HepG2 (cell line): ENCODE results near the gene TNP2. TPM values are rescaled to one million over a fixed set of nuclear protein-coding genes. Genes with fewer than 3 reads are reported as not detected.

ENCODE experiments used
- ATAC-seq: fragments of 200-7000 bp; cut with Tn5 transposase; 3 replicates; pipeline ENCODE4 v1.9.1; 2020; ENCODE audit warnings: mild to moderate bottlenecking, moderate library complexity
- BruUV-seq: library from RNA; stranded (reverse); fragments of 400-500 nt; replicated peaks from 2 replicates; lab custom pipeline; 2021; lab: Mats Ljungman, UMichigan
- CTCF ChIA-PET: fragments of 300-600 bp; formaldehyde crosslinking; extraction: SDS; loops from one replicate; lab custom pipeline; 2021; ENCODE audit warnings: low total read pairs, inconsistent platforms, low intra/inter-chr PET ratio; lab: Yijun Ruan, JAX
- POLR2A ChIA-PET: fragments of 350-600 bp; sonication (Branson Sonifier 250); formaldehyde crosslinking; loops from one replicate; lab custom pipeline; 2020; ENCODE audit warnings: antibody characterized with exemption, inconsistent platforms; lab: Yijun Ruan, JAX
- DNase-seq: peaks from one replicate; pipeline ENCODE4 v3.0.0-alpha.2; 2015; ENCODE audit warnings: low spot score
- FAIRE-seq: peaks from 3 replicates; lab custom pipeline; 2011; peaks lifted over from hg19 to GRCh38; lab: Jason Lieb, UNC
- H2AFZ ChIP-seq: one replicate; pipeline ENCODE4 v1.6.1; 2011; ENCODE audit warnings: low read length, inconsistent platforms
- H3K27ac ChIP-seq: fragments of 300-600 bp; 3 replicates; pipeline ENCODE4 v1.8.0; 2011; ENCODE audit warnings: mixed run types, mild to moderate bottlenecking, mixed read lengths, low read length, inconsistent platforms; ENCODE audit not compliant: insufficient read depth; ENCODE audit errors: extremely low read length
- H3K27me3 ChIP-seq, 2 experiments: fragments of 200-600 bp in 1 of 2; 2 replicates in 1 of 2; 3 replicates in 1 of 2; pipeline versions ENCODE4 v1.6.0 to v1.8.0; 2011; ENCODE audit warnings: low read length in 2 of 2, mild to moderate bottlenecking in 2 of 2, moderate library complexity in 2 of 2, inconsistent platforms in 1 of 2; ENCODE audit not compliant: insufficient read depth in 2 of 2, control insufficient read depth in 1 of 2
- H3K36me3 ChIP-seq, 2 experiments: fragments of 200-600 bp in 1 of 2; replicated peaks in 1 of 2; 2 replicates in 1 of 2; 3 replicates in 1 of 2; pipeline versions ENCODE4 v1.5.1 to v1.8.0; 2011; ENCODE audit warnings: low read length in 2 of 2, inconsistent platforms in 1 of 2; ENCODE audit not compliant: insufficient read depth in 2 of 2, control insufficient read depth in 1 of 2
- H3K4me1 ChIP-seq: 2 replicates; pipeline ENCODE4 v1.5.1; 2012; ENCODE audit warnings: low read length, inconsistent platforms; ENCODE audit not compliant: insufficient read depth
- H3K4me2 ChIP-seq: 2 replicates; pipeline ENCODE4 v1.6.0; 2011; ENCODE audit warnings: low read depth, low read length, inconsistent platforms
- H3K4me3 ChIP-seq, 3 experiments: fragments of 200-600 bp in 1 of 3; sonication (generic), shearing (Covaris generic) in 1 of 3; replicated peaks in 1 of 3; 2 replicates each; pipeline ENCODE4 v1.5.1; 2011 to 2016; ENCODE audit warnings: low read length in 3 of 3, inconsistent platforms in 2 of 3, low read depth in 2 of 3, mild to moderate bottlenecking in 2 of 3, control low read depth in 1 of 3, mixed read lengths in 1 of 3; ENCODE audit not compliant: insufficient read depth in 1 of 3
- H3K79me2 ChIP-seq: one replicate; pipeline ENCODE4 v1.6.1; 2011; ENCODE audit warnings: low read length, inconsistent platforms; ENCODE audit not compliant: insufficient read depth
- H3K9ac ChIP-seq: 2 replicates; pipeline ENCODE4 v1.6.0; 2011; ENCODE audit warnings: mild to moderate bottlenecking, low read depth, low read length, inconsistent platforms; ENCODE audit not compliant: insufficient read depth
- H3K9me3 ChIP-seq: 2 replicates; pipeline ENCODE4 v1.5.1; 2012; ENCODE audit warnings: mild to moderate bottlenecking, low read length
- H4K20me1 ChIP-seq: 2 replicates; pipeline ENCODE4 v1.6.0; 2011; ENCODE audit warnings: inconsistent platforms, mild to moderate bottlenecking, low read length, moderate library complexity; ENCODE audit not compliant: insufficient read depth
- CAMTA2 ChIP-seq: sonication (generic); formaldehyde crosslinking; IDR thresholded peaks from 2 replicates; pipeline ENCODE4 v1.4.0; 2020; ENCODE audit warnings: mild to moderate bottlenecking, missing genetic modification reagents, borderline replicate concordance
- CENPX ChIP-seq: sonication (generic); formaldehyde crosslinking; IDR thresholded peaks from 2 replicates; pipeline ENCODE4 v1.9.0; 2021; ENCODE audit warnings: mild to moderate bottlenecking, missing genetic modification reagents, moderate library complexity
- FOXA1 ChIP-seq, 2 experiments: fragments of 450-650 bp in 1 of 2; sonication (generic) in 1 of 2; formaldehyde crosslinking in 1 of 2; IDR thresholded peaks; 2 replicates each; pipeline versions ENCODE4 v1.4.0 to v1.6.1; 2016 to 2020; ENCODE audit warnings: missing genetic modification reagents in 1 of 2
- HNRNPUL1 ChIP-seq: fragments of 200-400 bp; formaldehyde crosslinking; IDR thresholded peaks from 2 replicates; pipeline ENCODE4 v1.6.1; 2017; ENCODE audit warnings: low read depth, mild to moderate bottlenecking, low read length, moderate library complexity
- MAF1 ChIP-seq: sonication (generic); formaldehyde crosslinking; IDR thresholded peaks from 2 replicates; pipeline ENCODE4 v1.5.0; 2020; ENCODE audit warnings: missing genetic modification reagents, borderline replicate concordance
- RELA ChIP-seq: sonication (generic); formaldehyde crosslinking; IDR thresholded peaks from 2 replicates; pipeline ENCODE4 v1.4.0; 2020; ENCODE audit warnings: missing genetic modification reagents
- STAG1 ChIP-seq: sonication (generic); formaldehyde crosslinking; IDR thresholded peaks from 2 replicates; pipeline ENCODE4 v1.4.0; 2020; ENCODE audit warnings: missing genetic modification reagents
- ZKSCAN1 ChIP-seq: fragments of 150-350 bp; IDR thresholded peaks from 2 replicates; pipeline ENCODE4 v1.6.1; 2014; ENCODE audit warnings: low read length
- ZNF160 ChIP-seq: sonication (generic); formaldehyde crosslinking; IDR thresholded peaks from 2 replicates; pipeline ENCODE4 v1.8.0; 2022; ENCODE audit warnings: mild to moderate bottlenecking, inconsistent platforms, missing genetic modification reagents
- ZNF225 ChIP-seq: sonication (generic); formaldehyde crosslinking; IDR thresholded peaks from 2 replicates; pipeline ENCODE4 v1.4.0; 2020; ENCODE audit warnings: mild to moderate bottlenecking, missing genetic modification reagents
- ZNF501 ChIP-seq: sonication (generic); formaldehyde crosslinking; IDR thresholded peaks from 2 replicates; pipeline ENCODE4 v1.5.1; 2020; ENCODE audit warnings: mild to moderate bottlenecking, moderate library complexity, missing genetic modification reagents
- ZNF558 ChIP-seq: sonication (generic); formaldehyde crosslinking; IDR thresholded peaks from 2 replicates; pipeline ENCODE4 v1.9.0; 2022; ENCODE audit warnings: mild to moderate bottlenecking, missing genetic modification reagents, borderline replicate concordance
- ZNF570 ChIP-seq: sonication (generic); formaldehyde crosslinking; IDR thresholded peaks from 2 replicates; pipeline ENCODE4 v1.4.0; 2020; ENCODE audit warnings: mild to moderate bottlenecking, missing genetic modification reagents, borderline replicate concordance
- WGBS: methylation state at CpG from one replicate; pipeline ENCODE4 v1.1.6; 2017; ENCODE audit warnings: low lambda C conversion rate; 5-methylcytosine and 5-hydroxymethylcytosine counted together
- in situ Hi-C: cut with HindIII; loops from 2 replicates; pipeline ENCODE4 v1.10.0; 2017; ENCODE audit warnings: low pct_unique_long_range_greater_than_20kb; ENCODE audit not compliant: extremely low pct_ligation_motif_present
- intact Hi-C: fragments of 100-400 bp; cut with micrococcal nuclease; formaldehyde crosslinking; loops from one replicate; pipeline ENCODE4 v1.10.0; 2022; ENCODE audit not compliant: unreplicated experiment
- polyA plus RNA-seq, 8 experiments: library from polyadenylated mRNA; depleted of rRNA in 3 of 8; stranded (reverse) in 7 of 8; unstranded in 1 of 8; fragments of >200 nt; fragmentation: Illumina TruSeq in 4 of 8; extraction: Trizol in 4 of 8; gene quantifications; 2 replicates each; pipeline versions ENCODE4 v1.2.1 to v1.2.3, GENCODE V29; 2011 to 2016; ENCODE audit warnings: low read depth in 4 of 8, missing spikeins in 1 of 8, mixed read lengths in 1 of 8; ENCODE audit not compliant: insufficient read depth in 1 of 8
- total RNA-seq, 5 experiments: library from RNA; depleted of rRNA; stranded (reverse); fragments of >200 nt; fragmentation: Illumina TruSeq; extraction: Trizol; gene quantifications; 2 replicates each; pipeline ENCODE4 v1.2.3, GENCODE V29; 2016; ENCODE audit warnings: low read depth in 1 of 5
- TF ChIP-seq, protein P1 (sequence below): sonication (generic); formaldehyde crosslinking; conservative IDR thresholded peaks from 2 replicates; pipeline ENCODE4 v1.8.0; 2022; ENCODE audit warnings: low read depth, missing genetic modification reagents
- TF ChIP-seq, protein P2 (sequence below): sonication (generic); formaldehyde crosslinking; IDR thresholded peaks from 2 replicates; pipeline ENCODE4 v1.8.0; 2022; ENCODE audit warnings: missing genetic modification reagents, low read depth, mild to moderate bottlenecking, borderline replicate concordance
- TF ChIP-seq, protein P3 (sequence below): sonication (generic); formaldehyde crosslinking; IDR thresholded peaks from 2 replicates; pipeline ENCODE4 v1.8.0; 2022; ENCODE audit warnings: mild to moderate bottlenecking, missing genetic modification reagents, moderate library complexity
- TF ChIP-seq, protein P4 (sequence below): IDR thresholded peaks from 2 replicates; pipeline ENCODE4 v1.6.1; 2016; ENCODE audit warnings: control low read depth
- TF ChIP-seq, protein P5 (sequence below), 2 experiments: sonication (generic) in 1 of 2; formaldehyde crosslinking in 1 of 2; IDR thresholded peaks; 2 replicates each; pipeline versions ENCODE4 v1.4.0 to v1.6.1; 2018 to 2020; ENCODE audit warnings: missing genetic modification reagents in 2 of 2, borderline replicate concordance in 1 of 2, low read depth in 1 of 2, mild to moderate bottlenecking in 1 of 2, missing biosample characterization in 1 of 2

The TNP2 gene
- total and polyA plus RNA-seq, 2 of the 13 experiments (the other 11 are each of a cell fraction or from before 2014, with no cell fraction given), result not detected

DNA sequence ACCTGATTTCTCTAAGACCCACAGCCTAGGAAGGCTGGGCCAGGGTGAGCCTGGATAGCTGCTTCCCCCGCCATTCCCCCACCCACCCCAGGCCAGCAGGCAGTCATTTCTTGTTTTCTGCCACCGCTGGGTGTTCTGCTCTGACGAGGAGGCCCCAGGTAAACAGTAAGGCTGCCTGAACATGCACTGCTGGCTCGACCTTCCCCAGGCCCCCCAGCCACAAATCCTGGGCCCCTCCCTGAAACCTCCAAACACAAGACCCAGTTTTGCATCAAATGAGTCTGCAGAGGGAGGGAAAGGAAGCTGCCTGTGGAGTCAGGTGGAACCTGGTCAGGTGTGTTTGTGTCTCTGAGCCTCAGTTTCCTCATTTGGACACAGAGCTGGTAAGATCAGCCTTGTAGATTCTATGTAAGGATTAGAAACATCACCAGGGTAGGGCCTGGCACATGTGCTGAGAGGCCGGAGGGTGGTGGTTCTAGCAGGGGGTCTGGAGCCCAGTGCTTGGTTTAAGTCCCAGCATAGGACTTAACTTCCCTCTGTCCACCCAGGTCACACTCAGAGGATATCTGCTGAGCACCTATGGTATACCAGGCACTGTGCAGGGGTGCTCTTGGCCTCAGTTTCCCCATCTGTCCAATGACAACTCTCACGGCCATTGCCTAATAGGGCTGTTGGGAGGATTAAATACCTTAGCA is 30.9 kb upstream of the TNP2 start:
- Histone ChIP-seq H3K36me3 (no peaks in the 10 kb centered on the region), H3K4me3 (no peak overlapping the region), H3K4me2 (peak overlapping the region; percentile 54), H3K79me2 (no peaks in the 10 kb centered on the region), H3K27me3 (no peaks in the 10 kb centered on the region), H4K20me1 (no peaks in the 10 kb centered on the region), H2AFZ (no peak overlapping the region), H3K4me1 (peaks cover 90% of the 10 kb centered on the region), H3K9ac (no peak overlapping the region; the same call in 1 of the 2 replicates), H3K9me3 (no peaks in the 10 kb centered on the region), H3K27ac (peak overlapping the region; percentile 14)
- ChIA-PET POLR2A (interaction anchor here (0.7 to 6.2 kb wide), 4 partner anchors 8 to 43 kb away, joined by 3 to 167 read pairs (median 74); partner anchors contain the start of genes PRM3 and SOCS1), CTCF (no interaction called here)
- intact Hi-C loops (loop anchor here (5.0 kb wide), 2 partner anchors 43 to 193 kb away; partner anchors contain the start of gene SOCS1), in situ Hi-C loops (no loop called here)
- ATAC-seq, result no peak
- no peak for DNase-seq
- FAIRE-seq, result no peak
- 30% methylated on average over 6 of the region's 6 CpGs for WGBS
- BruUV-seq, result no TSS peak
- TF ChIP-seq, protein P1, sequence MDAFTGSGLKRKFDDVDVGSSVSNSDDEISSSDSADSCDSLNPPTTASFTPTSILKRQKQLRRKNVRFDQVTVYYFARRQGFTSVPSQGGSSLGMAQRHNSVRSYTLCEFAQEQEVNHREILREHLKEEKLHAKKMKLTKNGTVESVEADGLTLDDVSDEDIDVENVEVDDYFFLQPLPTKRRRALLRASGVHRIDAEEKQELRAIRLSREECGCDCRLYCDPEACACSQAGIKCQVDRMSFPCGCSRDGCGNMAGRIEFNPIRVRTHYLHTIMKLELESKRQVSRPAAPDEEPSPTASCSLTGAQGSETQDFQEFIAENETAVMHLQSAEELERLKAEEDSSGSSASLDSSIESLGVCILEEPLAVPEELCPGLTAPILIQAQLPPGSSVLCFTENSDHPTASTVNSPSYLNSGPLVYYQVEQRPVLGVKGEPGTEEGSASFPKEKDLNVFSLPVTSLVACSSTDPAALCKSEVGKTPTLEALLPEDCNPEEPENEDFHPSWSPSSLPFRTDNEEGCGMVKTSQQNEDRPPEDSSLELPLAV (CRISPR knock-in tag), result no peak
- TF ChIP-seq, protein P2, sequence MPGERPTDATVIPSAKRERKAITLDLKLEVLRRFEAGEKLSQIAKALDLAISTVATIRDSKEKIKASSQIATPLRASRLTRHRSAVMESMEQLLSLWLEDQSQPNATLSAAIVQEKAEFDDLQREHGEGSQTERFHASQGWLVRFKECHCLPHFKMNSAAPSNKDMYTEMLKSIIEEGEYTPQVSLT (CRISPR knock-in tag), result no peak
- no peak for TF ChIP-seq ZNF501
- no peak for TF ChIP-seq ZKSCAN1
- TF ChIP-seq ZNF160 (CRISPR knock-in tag), result 0 out of 2 replicates have a peak, but pooled peaks have one; percentile 31
- TF ChIP-seq, protein P3, sequence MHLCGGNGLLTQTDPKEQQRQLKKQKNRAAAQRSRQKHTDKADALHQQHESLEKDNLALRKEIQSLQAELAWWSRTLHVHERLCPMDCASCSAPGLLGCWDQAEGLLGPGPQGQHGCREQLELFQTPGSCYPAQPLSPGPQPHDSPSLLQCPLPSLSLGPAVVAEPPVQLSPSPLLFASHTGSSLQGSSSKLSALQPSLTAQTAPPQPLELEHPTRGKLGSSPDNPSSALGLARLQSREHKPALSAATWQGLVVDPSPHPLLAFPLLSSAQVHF, result no peak
- no peak for TF ChIP-seq ZNF225 (CRISPR knock-in tag)
- TF ChIP-seq, protein P4, sequence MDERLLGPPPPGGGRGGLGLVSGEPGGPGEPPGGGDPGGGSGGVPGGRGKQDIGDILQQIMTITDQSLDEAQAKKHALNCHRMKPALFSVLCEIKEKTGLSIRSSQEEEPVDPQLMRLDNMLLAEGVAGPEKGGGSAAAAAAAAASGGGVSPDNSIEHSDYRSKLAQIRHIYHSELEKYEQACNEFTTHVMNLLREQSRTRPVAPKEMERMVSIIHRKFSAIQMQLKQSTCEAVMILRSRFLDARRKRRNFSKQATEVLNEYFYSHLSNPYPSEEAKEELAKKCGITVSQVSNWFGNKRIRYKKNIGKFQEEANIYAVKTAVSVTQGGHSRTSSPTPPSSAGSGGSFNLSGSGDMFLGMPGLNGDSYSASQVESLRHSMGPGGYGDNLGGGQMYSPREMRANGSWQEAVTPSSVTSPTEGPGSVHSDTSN (CRISPR knock-in tag), result no peak
- TF ChIP-seq, protein P5, sequence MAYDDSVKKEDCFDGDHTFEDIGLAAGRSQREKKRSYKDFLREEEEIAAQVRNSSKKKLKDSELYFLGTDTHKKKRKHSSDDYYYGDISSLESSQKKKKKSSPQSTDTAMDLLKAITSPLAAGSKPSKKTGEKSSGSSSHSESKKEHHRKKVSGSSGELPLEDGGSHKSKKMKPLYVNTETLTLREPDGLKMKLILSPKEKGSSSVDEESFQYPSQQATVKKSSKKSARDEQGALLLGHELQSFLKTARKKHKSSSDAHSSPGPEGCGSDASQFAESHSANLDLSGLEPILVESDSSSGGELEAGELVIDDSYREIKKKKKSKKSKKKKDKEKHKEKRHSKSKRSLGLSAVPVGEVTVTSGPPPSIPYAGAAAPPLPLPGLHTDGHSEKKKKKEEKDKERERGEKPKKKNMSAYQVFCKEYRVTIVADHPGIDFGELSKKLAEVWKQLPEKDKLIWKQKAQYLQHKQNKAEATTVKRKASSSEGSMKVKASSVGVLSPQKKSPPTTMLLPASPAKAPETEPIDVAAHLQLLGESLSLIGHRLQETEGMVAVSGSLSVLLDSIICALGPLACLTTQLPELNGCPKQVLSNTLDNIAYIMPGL (CRISPR knock-in tag; IDR thresholded peaks at IDR 0.05; ENCODE audit: borderline replicate concordance in 1 of 2, low read depth in 1 of 2), result no peak
- no peak for TF ChIP-seq ZNF570
- TF ChIP-seq ZNF558 (CRISPR knock-in tag), result no peak
- no peak for TF ChIP-seq RELA
- TF ChIP-seq STAG1 (CRISPR knock-in tag), result no peak
- no peak for TF ChIP-seq CENPX
- no peak for TF ChIP-seq HNRNPUL1
- no peak for TF ChIP-seq MAF1 (CRISPR knock-in tag)
- peak; percentile 94; the same call in 1 of the 2 replicates for TF ChIP-seq CAMTA2 (CRISPR knock-in tag)
- no peak for TF ChIP-seq FOXA1 (IDR thresholded peaks at IDR 0.05)
- 0 out of 2 replicates have a peak, but pooled peaks have one; percentile 12 for TF ChIP-seq FOXA1 (CRISPR knock-in tag; IDR thresholded peaks at IDR 0.05)
